Stimulated activated CD4-positive, alpha-beta T cell treated with anti-CD3 and anti-CD28 coated beads, Interleukin-15, amount 100 ng/mL, for 1 hour (primary cell): ENCODE results near the gene ECM2.

Experiments
- DNase-seq, 2 donors: peaks; one replicate each; pipeline ENCODE4 v3.0.0-alpha.2; 2020; ENCODE audit warnings: low read depth in 1 of 2, low spot score in 1 of 2

The ECM2 gene

DNA sequence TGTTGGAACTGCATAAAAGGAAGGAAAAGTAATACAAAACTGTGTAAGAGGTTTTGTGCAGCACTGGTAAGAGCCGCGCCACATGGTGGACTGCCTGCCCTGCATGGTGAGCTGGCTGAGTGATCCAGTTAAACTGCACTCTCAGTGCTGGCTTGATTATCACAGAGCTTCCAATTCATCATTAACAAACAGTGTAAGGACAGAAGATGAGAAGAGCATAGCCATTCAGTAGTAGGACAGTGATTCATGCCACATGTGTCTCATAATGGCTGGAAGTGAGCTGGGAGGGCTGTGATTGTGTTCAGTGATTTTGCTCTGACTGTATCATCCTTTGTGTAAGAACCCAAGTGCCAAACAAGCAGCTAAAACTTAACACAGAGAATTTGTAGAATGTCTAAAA lies 67.6 kb downstream of the ECM2 start:
- DNase-seq = no peak

DNA sequence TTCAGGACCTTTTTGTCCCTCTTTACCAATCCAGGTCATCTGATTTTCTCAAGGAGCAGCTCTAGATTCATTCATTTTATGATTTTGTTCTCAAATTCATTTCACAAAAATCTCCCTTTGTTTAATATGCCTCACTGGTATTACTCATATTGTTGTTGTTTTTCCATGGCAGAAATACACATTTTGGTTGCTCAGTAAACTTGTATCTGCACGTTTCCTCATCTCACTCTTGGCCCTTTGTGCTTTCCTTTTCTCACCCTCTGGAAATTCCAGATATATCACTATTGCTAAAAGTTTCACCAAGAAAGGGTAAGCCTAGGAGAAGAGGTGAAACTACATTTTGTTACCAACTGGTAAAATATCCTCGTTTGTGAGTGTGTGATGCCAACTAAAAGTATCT lies 68.3 kb downstream of the ECM2 start:
- no peak for DNase-seq

DNA sequence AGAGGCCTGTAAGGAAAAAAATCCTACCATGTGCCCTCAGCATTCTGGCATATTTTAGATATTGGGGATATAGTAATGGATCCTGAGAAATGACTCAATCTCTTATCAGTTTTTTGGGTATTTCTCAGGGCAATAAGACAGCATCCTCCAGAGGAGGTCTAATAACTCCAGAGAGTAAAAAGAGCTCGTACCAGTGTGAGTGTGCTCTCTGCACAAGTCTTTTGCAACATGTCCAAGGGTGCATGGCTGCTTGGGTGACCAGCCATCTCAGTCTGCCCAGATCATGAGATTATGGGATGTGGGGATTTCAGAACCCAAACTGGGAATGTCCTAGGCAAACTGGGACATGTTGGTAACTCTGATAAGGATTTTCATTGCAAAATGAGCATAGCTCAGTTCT lies 68.7 kb downstream of the ECM2 start:
- DNase-seq = no peak

DNA sequence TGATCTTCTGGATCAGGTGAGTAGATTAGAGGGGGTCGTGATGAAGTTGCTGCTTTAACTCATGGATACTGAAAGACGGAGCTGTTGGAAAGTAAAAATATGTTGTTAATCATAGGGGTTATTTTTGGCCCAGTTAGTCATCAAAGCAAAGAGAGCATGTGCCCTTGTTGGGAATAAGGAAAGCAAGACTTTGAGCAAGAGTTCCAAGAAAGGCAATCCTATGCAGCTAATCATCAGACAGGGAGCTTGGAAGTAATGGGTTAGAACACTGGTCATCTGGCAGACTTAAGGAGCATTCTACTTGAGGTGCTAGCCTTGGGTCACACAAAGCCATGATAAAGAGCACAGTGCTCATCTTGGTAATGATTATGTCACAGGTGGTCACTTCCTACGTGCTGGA lies 71.8 kb downstream of the ECM2 start:
- DNase-seq = no peak

DNA sequence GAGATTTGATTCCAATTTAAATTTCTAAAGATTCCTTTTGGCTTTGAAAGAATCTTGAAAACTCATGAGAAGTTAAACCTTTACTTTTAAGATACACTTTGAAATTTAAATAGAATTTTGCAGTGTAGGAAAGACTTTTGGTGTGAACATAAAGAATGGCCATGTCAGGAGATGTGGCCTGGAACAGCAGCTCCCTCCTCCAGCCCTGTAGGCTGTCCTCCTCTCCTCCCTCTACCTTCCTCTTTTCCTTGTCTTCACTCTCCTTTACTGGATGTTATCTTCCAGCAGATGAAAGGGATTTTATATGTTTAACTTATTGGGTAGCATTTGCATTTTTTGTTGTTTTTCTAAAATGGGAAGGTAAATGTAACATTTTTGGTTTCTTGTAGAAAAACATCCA lies 72.4 kb downstream of the ECM2 start:
- DNase-seq = no peak

DNA sequence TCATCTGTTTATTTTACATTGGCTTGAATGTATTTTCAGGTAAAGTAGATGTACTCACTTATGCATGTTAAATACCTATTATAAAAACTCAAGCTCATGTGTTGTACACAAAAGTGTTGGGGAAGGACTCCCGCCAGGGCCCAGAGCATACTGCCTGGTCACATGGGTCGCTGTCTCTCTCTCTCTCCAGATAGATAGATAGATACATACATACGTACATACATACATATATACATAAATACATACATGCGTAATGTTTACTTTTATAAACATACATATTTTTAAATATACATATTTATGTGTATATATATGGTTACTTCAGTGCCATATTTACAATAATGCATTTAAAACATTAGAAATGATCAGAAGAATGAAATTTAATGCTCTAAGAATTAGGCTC lies 78.2 kb downstream of the ECM2 start:
- DNase-seq = no peak

DNA sequence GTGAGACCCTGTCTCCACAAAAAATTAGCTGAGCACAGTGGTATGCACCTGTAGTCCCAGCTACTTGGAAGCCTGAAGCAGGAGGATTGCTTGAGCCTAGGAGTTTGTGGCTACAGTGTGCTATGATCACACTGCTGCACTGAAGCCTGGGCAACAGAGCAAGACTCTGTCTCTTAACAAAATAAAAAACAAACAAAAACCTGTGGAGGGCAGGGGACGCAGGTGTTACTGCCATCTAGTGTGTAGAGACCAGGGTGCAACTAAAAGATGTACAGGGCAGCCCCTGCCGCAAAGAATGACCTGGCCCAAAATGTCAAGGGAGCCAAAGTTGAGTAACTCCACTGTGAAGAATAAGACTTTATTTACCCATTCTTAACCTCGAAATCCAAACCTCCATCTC lies 80.6 kb downstream of the ECM2 start:
- no peak for DNase-seq

DNA sequence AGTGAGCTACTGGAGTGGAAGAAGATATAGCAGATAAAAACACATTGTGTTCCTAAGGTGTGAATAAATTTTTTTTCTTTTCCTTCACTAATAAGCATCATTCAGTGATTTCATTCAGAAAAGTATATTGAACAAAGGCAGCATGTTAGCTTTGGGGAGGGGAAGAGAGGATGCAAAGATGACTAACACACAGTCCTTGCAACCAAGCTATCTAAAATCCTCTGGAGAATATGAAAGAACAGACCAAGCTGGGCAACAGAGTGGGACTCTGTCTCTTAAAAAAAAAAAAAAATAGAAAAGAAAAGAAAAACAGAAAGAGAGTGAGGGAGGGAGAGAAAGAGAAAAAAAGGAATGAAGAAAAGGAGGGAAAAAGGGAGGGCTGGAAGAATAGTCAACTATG lies 89.3 kb downstream of the ECM2 start:
- DNase-seq = no peak
